Umbilical cord (tissue), 2 donors: ENCODE measurements around the gene ICA1L. TPM values are rescaled to one million over a fixed set of nuclear protein-coding genes. Genes with fewer than 3 reads are reported as not detected.
"Not testable (repeated sequence)": the region's sequence is repeated elsewhere in the genome, so short reads cannot be mapped to it uniquely, and the experiment has no call there.

Experiments
- DNase-seq: peaks from one replicate; pipeline ENCODE4 v3.0.0-alpha.2; 2015; ENCODE audit warnings: low spot score
- total RNA-seq: library from RNA; depleted of rRNA; stranded (reverse); fragments of >200 nt; gene quantifications from one replicate; pipeline ENCODE4 v1.2.3, GENCODE V29; 2014; ENCODE audit warnings: low replicate concordance; ENCODE audit not compliant: insufficient read depth

The ICA1L gene
- 16.1 TPM for total RNA-seq

- peak; percentile 87 for DNase-seq
These were observed at the start of gene ICA1L for GRCh38 chr2:202871300-202872141. Gene ICA1L, minus strand, starts transcription at chr2:202871766. Its CDS starts 42,757 bp downstream, at chr2:202829009.

DNA sequence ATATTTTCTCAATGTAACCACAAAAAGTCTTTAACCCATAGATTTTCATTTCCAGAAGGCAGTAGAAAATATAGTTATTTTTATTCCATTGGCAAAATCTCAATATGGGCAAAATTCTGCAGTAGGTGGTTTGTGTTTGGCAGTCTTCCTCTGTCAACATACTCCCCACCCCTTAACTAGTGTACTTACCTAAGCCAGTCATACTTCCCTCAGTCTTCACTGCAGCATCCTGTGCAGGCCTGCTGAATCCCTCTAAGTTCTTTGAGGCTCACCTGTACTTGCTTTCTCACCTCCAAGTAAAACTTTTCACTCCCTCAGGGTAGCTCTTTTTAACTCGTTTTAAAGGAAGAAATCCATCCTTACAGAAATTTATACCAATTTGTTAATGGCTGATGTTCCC lies 47.3 kb upstream of the ICA1L start:
- no peak for DNase-seq

DNA sequence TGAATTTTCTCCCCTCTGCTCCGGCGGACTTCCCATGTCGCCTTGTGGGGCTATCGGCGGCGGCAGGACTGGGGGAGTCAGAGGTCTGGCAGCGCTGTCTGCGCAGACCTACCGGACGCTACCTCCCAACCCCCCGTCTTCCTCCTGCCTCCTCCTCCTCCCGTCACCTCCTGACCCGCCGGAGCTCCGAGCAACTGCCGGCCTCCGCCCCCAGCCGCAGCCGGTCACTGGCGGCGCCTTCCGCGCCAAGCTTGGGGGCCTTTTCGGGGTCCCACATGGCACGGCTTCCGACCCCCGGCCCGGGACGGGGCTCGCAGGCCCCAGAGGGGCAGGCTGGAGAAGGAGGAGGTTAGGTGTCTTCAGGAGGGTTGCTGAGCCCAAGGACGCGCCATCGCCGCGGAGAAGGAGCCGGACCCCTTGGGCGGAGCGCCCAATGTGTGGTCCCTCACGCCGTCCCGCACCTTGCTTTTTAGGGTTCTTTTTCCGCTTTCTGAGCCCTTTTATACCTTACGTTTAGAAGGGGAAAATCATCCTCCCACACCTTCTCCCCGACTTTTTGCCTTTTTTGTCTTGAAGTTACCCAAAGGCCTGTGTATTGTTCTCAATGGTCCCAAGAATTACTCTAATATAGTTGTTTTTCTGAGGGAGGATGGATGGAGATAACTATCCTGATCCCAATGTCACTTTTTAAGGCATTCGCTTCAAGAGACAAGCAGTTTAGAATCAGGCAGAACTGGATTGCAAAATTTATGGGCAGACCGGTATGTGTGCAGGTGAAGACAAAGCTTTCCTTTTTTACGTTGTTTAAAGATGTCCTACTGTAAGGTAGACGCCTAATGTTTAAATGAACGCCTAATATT lies 41.0 kb upstream of the ICA1L start:
- DNase-seq, result peak; percentile 6

- DNase-seq, result peak; percentile 98
These were observed 40.2 kb upstream of the ICA1L start, which contains the start of the genes CARF and WDR12 for GRCh38 chr2:202911512-202912341. Gene CARF, plus strand, starts transcription at chr2:202912275. Its CDS starts 29,628 bp downstream, at chr2:202941903. Gene WDR12, minus strand, starts transcription at chr2:202911673. Its CDS starts 197 bp downstream, at chr2:202911476.

DNA sequence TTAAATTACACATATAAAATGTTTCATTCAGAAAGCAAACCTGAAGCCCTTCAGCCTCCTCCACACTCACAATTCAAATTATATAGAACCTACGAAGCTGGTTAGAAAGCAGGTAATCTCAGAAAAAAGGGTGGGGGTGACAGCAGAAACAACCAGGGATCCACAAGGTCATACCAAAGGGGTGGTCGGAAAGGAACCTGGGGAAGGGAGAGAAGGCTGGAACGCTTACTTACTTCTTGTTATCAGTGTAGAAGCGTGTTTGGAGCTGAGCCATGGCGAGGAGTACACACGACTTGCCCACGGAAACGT lies 39.6 kb upstream of the ICA1L start:
- DNase-seq, result no peak

GRCh38 chr2:202910698-202911097 lies 39.1 kb upstream of the ICA1L start:
- no peak for DNase-seq

DNA sequence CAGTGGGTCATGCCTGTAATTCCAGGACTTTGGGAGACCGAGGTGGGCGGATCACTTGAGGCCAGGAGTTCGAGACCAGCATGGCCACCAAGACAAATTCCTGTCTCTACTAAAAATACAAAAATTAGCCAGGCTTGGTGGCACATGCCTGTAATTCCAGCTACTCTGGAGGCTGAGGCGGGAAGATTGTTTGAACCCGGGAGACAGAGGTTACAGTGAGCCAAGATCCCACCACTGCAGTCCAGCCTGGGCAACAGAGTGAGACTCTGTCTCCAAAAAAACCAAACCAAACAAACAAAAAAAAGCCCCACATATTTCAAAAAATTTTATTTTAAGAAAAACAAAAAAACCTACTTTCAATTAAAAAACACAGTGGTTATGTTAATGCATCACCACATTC lies 38.7 kb upstream of the ICA1L start:
- not testable (repeated sequence) for DNase-seq

DNA sequence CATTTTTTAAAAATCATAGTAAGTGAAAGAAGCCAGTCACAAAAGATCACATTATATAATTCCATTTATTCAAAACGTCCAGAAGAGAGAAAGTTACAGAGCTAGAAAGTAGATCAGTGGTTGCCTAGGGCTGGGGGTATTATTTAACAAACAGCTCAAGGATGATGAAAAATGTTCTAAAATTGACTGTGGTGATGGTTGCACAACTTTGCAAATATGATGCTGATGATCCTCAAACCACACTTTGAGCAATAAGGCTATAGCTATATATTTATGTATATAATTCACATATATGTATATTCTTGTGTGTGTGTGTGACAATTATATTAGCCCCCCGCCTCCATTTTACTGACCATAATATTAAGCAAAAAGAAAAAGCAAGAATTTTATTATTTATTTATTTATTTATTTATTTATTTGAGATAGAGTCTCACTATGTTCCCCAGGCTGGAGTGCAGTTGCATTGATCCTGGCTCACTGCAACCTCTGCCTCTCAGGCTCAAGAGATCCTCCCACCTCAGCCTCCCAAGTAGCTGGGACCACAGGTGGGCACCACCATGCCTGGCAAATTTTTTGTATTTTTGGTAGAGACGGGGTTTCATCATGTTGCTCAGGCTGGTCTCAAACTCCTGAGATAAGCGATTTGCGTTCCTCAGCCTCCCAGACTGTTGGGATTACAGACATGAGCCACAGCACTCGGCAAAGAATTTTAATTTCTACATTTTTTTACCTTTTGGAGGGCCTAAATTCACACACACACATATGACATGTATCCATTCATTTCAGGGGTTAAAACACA lies 38.0 kb upstream of the ICA1L start:
- DNase-seq, result no peak

GRCh38 chr2:202908186-202908585 lies 36.6 kb upstream of the ICA1L start:
- DNase-seq, result no peak

DNA sequence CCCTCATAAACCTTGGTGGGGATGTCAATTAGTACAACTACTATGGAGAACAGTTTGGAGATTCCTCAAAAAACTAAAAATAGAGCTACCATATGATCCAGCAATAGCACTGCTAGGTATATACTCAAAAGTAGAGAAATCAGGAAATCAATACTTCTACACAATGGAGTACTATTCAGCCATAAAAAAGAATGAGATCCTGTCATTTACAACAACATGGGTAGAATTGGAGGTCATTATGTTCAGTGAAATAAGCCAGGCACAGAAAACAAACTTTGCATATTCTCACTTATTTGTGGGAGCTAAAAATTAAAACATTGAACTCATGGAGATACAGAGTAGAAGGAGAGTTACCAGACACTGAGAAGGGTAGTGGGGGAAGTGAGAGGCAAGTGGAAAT lies 33.9 kb upstream of the ICA1L start:
- DNase-seq, result not testable (repeated sequence)

GRCh38 chr2:202885190-202885589 lies 13.6 kb upstream of the ICA1L start:
- no peak for DNase-seq

GRCh38 chr2:202883987-202884675 lies 12.6 kb upstream of the ICA1L start:
- no peak for DNase-seq

DNA sequence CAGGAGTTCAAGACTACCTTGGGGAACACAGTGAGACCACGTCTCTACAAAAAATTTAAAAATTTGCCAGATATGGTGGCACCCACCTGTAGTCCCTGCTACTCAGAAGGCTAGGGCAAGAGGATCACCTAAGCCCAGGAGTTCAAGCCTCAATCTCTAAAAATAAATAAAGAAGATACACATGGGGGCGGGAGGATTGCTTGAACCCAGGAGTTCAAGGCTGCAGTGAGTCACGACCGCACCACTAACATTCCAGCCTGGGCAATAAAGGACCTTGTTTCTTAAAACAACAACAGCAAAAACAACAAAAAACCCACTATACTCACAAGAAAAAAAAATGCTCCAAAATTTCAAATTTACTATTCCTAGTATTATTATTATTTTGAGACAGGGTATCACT lies 10.0 kb upstream of the ICA1L start:
- no peak for DNase-seq

DNA sequence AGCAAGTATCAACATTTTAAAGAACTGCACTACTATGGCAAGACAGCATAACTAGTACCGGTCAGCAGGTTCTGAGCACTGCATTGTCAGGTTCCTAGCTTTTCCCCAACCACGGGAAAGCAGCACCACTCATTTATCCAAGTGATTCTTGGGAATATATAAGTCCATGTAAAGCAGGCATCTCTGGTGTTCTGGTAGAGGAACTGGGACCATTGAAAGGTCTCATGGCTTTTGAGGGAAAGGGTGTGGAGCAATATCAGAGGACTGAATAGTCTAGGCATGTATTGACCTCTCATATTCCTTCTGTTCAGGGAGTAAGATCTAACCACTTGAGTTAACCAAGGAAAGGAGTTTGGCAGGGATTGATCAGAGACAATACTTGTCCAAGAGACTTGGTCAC lies 6.1 kb upstream of the ICA1L start:
- DNase-seq, result no peak

DNA sequence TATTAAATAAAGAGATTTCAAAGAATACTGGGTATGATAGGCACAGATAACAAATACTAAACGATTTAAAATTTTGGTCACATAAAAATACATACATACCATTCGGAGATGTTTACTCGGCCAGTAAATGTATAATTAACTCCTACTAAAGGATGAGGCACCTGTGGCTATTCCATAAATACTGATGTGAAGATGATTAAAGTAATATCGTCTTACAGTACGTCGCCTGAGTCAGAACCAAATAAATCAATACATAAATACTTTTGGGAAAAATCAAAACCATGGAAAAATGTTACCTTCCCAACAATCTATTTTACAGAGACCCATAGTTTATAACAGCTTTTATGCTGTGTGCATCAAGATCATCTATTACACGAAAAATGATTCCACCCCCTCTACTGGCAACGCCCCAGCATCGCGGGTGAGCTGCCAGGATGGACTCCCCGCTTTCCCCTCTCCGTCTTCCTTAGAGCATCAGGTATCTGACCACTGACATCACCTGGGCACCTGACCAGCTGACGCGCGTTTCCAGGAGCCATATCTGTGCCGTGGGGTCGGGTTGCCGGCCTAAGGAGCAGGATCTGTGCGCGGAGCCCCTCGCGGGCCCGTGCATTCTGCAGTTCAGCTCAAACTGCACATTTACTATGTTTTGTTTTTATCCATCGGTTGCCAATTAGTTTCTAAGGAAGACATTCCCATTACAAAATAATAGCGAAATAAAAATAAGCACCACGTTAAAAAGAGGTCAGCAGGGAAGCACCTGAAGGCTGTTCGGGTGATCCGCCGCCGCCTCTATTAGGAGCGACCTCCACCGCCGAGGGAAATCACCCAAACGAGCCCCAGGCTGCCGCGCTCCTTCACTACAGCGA lies 901 bp downstream of the ICA1L start:
- peak; percentile 85 for DNase-seq

GRCh38 chr2:202861987-202862386 lies 9.6 kb downstream of the ICA1L start:
- no peak for DNase-seq

- no peak for DNase-seq
These were observed 13.0 kb downstream of the ICA1L start for GRCh38 chr2:202858601-202859000.

DNA sequence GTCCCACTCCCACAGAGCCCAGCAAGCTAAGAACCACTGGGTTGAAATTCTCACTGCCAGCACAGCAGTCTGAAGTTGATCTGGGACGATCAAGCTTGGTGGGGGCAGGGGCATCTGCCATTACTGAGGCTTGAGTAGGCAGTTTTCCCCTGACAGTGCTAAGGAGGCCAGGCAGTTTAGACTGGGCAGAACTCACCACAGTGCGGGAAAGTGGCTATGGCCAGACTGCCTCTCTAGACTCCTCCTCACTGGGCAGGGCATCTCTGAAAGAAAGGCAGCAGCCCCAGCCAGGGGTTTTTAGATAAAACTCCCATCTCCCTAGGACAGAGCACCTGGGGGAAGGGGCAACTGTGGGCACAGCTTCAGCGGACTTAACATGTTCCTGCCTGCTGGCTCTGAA lies 22.2 kb downstream of the ICA1L start:
- DNase-seq, result not testable (repeated sequence)

GRCh38 chr2:202848813-202849212 lies 22.8 kb downstream of the ICA1L start:
- DNase-seq, result no peak
